ENCODE results near the gene HDLBP. TPM values are rescaled to one million over a fixed set of nuclear protein-coding genes. Genes with fewer than 3 reads are reported as not detected.

The HDLBP gene
- total RNA-seq, 1 experiment from 2014 or later, result 350 TPM

DNA sequence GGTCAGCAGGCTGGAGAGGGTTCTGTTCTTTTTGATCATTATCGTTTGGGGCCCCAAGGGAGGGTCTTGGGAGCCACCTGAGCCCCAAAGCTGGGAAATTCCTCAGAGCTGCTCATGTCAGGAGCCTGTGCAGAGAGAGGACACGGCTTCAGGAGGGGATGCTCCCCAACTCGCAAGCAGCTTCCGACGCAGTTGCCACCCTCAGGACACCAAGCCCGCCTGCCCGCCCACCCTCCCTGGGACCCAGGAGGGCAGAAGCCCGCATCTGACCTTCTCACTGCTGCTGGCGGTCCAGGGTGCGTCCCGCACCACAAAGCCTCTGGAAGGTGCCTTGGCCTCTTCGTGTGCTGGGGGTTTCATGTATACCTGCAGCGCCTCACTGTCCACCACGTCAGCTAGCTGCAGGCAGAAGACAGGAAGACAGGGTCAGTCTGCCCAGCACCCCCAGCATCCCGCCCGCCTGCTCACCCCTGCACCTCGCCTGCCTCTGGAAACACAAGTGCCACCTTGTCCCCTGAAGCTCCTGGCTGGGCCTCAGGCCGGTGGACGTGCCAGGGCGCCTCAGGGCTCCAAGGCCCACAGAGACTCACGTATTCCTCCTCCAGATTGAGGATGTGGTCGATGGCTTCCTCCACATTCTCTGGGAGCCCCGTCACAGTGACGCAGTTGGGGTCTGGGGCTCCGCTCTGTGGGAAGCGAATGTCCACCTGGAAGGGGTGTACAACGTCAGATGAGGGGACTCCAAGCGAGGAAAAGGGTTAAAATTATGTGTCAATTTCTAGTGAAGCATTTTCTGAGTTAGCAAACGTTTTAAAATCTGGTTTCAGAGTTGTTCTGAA lies 85.7 kb downstream of the HDLBP start:
- H3K27ac Mint-ChIP-seq (ENCODE audit: unreplicated experiment), result no peak overlapping the region
- BruUV-seq (replicated peaks), result TSS peak; percentile 96

DNA sequence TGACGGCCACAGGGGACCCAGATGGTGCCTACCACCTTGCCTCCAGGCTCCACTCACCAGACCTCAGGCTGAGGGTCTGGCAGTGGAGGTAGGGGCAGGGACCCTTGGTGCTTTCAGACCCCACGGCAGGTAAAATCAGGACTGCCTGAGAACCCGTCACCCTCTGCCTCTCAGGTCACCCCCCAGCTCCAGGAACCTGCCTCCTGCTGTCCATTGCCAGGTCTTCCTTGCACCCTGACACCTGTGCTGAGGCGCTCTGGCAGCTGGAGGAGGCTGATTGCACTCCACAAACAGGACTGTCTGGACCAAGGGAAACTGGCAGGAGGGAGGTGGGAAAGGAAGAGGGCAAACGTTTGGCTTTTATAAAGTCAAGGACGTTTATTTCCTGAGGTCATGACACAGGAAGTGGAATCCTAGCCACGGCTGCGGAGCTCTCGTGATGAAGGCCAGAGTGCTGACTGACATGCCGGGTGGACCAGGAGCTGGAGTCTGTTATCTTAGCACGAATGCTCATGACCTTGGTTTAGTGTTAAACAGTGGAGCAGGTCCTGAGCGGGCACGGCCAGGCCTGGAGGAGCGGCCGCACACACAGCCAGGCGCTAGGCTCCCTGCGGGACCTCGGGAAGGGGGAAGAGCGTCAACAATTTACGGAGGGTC lies 86.5 kb downstream of the HDLBP start:
- H3K27ac Mint-ChIP-seq (ENCODE audit: unreplicated experiment), result no peak overlapping the region
- H3K27me3 Mint-ChIP-seq (ENCODE audit: insufficient read depth, unreplicated experiment), result no peaks in the 10 kb centered on the region
- no peaks in the 10 kb centered on the region for H3K27me3 ChIP-seq (replicated peaks; ENCODE audit: control insufficient read depth, insufficient read depth, low read length)
- H3K4me1 Mint-ChIP-seq (ENCODE audit: low read depth, unreplicated experiment), result no peaks in the 10 kb centered on the region
- TF ChIP-seq, protein P1, sequence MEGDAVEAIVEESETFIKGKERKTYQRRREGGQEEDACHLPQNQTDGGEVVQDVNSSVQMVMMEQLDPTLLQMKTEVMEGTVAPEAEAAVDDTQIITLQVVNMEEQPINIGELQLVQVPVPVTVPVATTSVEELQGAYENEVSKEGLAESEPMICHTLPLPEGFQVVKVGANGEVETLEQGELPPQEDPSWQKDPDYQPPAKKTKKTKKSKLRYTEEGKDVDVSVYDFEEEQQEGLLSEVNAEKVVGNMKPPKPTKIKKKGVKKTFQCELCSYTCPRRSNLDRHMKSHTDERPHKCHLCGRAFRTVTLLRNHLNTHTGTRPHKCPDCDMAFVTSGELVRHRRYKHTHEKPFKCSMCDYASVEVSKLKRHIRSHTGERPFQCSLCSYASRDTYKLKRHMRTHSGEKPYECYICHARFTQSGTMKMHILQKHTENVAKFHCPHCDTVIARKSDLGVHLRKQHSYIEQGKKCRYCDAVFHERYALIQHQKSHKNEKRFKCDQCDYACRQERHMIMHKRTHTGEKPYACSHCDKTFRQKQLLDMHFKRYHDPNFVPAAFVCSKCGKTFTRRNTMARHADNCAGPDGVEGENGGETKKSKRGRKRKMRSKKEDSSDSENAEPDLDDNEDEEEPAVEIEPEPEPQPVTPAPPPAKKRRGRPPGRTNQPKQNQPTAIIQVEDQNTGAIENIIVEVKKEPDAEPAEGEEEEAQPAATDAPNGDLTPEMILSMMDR (IDR thresholded peaks at IDR 0.05; ENCODE audit: insufficient read depth in 1 of 2, low read depth in 1 of 2, low read length in 1 of 2, severe bottlenecking in 1 of 2, unreplicated experiment in 1 of 2), result no peak
- BruUV-seq (replicated peaks), result no TSS peak
- no peaks in the 10 kb centered on the region; the same call in 1 of the 2 replicates for H3K36me3 ChIP-seq (ENCODE audit: control insufficient read depth, insufficient read depth, low read length)
- CTCF ChIA-PET, result no interaction called here
- intact Hi-C loops (cut with micrococcal nuclease; ENCODE audit: unreplicated experiment), result no loop called here
- no peak for DNase-seq
- H3K36me3 Mint-ChIP-seq (ENCODE audit: insufficient read depth, unreplicated experiment), result peaks cover 94% of the 10 kb centered on the region
- H3K4me1 ChIP-seq, result no peaks in the 10 kb centered on the region
- POLR2A ChIA-PET, result no interaction called here
- H3K9me3 Mint-ChIP-seq (ENCODE audit: unreplicated experiment), result no peaks in the 10 kb centered on the region
- no peak overlapping the region for H3K4me3 Mint-ChIP-seq (ENCODE audit: unreplicated experiment)
- no peaks in the 10 kb centered on the region for H3K9me3 ChIP-seq
- H3K4me3 ChIP-seq (ENCODE audit: low read depth, low read length), result no peak overlapping the region

More for the DNA sequence above, 85.7 kb downstream of the HDLBP start:
- no peak for DNase-seq
- POLR2A ChIA-PET, result no interaction called here
- Mint-ChIP-seq H3K4me1 (ENCODE audit: low read depth, unreplicated experiment) (no peaks in the 10 kb centered on the region), H3K36me3 (ENCODE audit: insufficient read depth, unreplicated experiment) (peaks cover 94% of the 10 kb centered on the region), H3K27me3 (ENCODE audit: insufficient read depth, unreplicated experiment) (no peaks in the 10 kb centered on the region), H3K4me3 (ENCODE audit: unreplicated experiment) (no peak overlapping the region), H3K9me3 (ENCODE audit: unreplicated experiment) (no peaks in the 10 kb centered on the region)
- H3K27me3 ChIP-seq (replicated peaks; ENCODE audit: control insufficient read depth, insufficient read depth, low read length), result no peaks in the 10 kb centered on the region
- no peak overlapping the region for H3K4me3 ChIP-seq (ENCODE audit: low read depth, low read length)
- TF ChIP-seq, protein P1 (IDR thresholded peaks at IDR 0.05; ENCODE audit: insufficient read depth in 1 of 2, low read depth in 1 of 2, low read length in 1 of 2, severe bottlenecking in 1 of 2, unreplicated experiment in 1 of 2), result no peak
- H3K9me3 ChIP-seq, result no peaks in the 10 kb centered on the region
- intact Hi-C loops (cut with micrococcal nuclease; ENCODE audit: unreplicated experiment), result no loop called here
- CTCF ChIA-PET, result no interaction called here
- H3K4me1 ChIP-seq, result no peaks in the 10 kb centered on the region
- no peaks in the 10 kb centered on the region; the same call in 1 of the 2 replicates for H3K36me3 ChIP-seq (ENCODE audit: control insufficient read depth, insufficient read depth, low read length)

DNA sequence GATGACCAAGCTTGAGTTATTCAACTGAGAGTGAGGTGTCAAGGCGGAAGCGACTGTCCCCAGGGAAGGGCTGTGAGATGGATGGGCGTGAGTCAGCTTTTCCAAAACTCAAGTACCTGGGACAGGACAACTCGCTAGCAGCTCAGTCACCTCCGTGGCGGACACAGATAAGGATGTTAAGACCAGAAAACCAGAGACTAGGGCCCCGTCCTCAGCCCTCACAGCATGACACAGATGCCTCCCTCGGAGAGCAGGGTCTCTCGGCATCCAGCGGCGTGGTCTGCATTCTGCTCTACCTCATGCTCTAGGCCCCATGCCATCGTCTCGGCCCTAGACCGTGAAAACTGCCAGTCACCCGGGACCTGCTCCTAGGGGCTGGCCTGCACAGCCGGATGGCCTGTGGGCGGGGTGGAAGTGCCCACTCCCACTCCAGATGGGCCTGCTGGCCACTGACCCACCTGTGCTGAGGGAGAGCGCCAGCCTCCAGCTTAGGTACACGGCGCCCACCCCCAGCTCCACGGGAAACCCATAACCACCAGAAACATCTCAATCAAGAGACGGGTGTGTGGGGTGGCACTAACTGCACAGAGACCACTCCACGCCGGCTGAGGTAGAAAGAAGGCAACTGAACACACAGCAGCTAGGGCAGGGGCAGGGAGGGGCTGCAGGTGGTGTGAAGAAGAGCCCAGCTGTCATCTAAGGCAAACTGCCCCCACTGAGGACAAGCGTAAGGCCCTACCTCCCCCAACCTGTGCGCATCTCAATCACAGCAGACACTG lies 87.2 kb downstream of the HDLBP start:
- Histone ChIP-seq H3K4me1 (no peaks in the 10 kb centered on the region), H3K4me3 (ENCODE audit: low read depth, low read length) (no peak overlapping the region), H3K27me3 (replicated peaks; ENCODE audit: control insufficient read depth, insufficient read depth, low read length) (no peaks in the 10 kb centered on the region), H3K9me3 (no peaks in the 10 kb centered on the region), H3K36me3 (ENCODE audit: control insufficient read depth, insufficient read depth, low read length) (no peaks in the 10 kb centered on the region; the same call in 1 of the 2 replicates)
- no peak overlapping the region for H3K4me3 Mint-ChIP-seq (ENCODE audit: unreplicated experiment)
- H3K27ac Mint-ChIP-seq (ENCODE audit: unreplicated experiment), result no peak overlapping the region
- H3K9me3 Mint-ChIP-seq (ENCODE audit: unreplicated experiment), result no peaks in the 10 kb centered on the region
- H3K27me3 Mint-ChIP-seq (ENCODE audit: insufficient read depth, unreplicated experiment), result no peaks in the 10 kb centered on the region
- TF ChIP-seq, protein P1 (IDR thresholded peaks at IDR 0.05; ENCODE audit: insufficient read depth in 1 of 2, low read depth in 1 of 2, low read length in 1 of 2, severe bottlenecking in 1 of 2, unreplicated experiment in 1 of 2), result no peak
- ChIA-PET CTCF (no interaction called here), POLR2A (no interaction called here)
- DNase-seq, result no peak
- intact Hi-C loops (cut with micrococcal nuclease; ENCODE audit: unreplicated experiment), result no loop called here
- peaks cover 94% of the 10 kb centered on the region for H3K36me3 Mint-ChIP-seq (ENCODE audit: insufficient read depth, unreplicated experiment)
- no TSS peak for BruUV-seq (replicated peaks)
- no peaks in the 10 kb centered on the region for H3K4me1 Mint-ChIP-seq (ENCODE audit: low read depth, unreplicated experiment)

All from Caco-2 (cell line).